Spleen (tissue), 3 donors: Measurements from ENCODE around the gene SERPINA6.

ENCODE experiments used
- POLR2A ChIP-seq, 3 donors: fragments of 450-650 bp; IDR thresholded peaks; one replicate each; pipeline ENCODE4 v1.5.1; 2017; ENCODE audit warnings: antibody characterized with exemption in 3 of 3, mild to moderate bottlenecking in 1 of 3
- POLR2AphosphoS5 ChIP-seq, 3 donors: sonication (generic); formaldehyde crosslinking; IDR thresholded peaks; one replicate each; pipeline ENCODE4 v1.5.1; 2017; ENCODE audit warnings: antibody characterized with exemption in 3 of 3

DNA sequence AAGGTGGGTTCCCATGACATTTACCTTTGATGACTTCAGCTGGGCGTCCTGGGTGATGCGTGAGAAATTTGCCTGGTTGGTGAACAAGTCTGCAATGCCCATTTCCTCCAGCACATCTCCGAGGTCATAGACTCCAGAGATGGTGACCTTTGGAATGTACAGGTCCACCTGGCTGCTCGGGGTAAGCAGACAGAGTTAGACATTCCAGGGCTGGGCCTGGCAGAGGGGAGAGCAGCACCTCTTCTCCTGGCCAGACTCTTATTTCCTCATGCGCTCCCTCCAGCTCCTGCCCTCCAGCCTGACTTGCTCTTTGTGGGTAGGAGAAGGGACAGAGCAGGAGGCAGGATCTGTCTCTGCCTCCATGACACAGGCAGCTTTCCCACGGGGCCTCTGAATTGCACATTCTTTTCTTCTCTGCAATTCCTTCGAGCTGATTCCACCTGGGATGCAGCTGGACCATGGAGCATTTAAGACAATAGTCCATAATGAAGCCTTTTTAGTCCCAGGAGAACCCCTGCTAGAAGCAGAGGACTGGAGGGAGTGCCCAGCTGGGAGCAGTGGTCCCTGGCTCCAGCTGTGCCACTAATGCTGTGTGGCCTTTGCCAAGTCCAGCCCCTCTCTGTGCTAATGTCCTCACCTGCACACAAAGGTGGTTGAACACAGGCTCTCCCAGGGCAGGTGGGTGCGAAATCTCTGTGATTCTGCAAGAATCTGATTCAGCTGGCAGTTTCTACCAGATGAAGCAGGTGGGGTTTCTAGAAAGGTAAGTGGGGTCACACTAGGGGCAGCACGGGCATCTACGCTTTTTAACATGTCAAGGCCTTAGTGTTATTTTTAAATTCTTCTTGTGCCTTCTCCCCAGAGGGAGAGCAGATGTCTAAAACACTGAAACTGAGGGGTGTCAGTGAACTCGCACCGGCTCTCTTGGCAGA lies 16.8 kb downstream of the SERPINA6 start:
- TF ChIP-seq POLR2A (IDR thresholded peaks at IDR 0.05), result no peak
- TF ChIP-seq POLR2AphosphoS5 (IDR thresholded peaks at IDR 0.05), result no peak
